Panc1 (cell line): ENCODE results near the gene ARHGEF5. TPM values are rescaled to one million over a fixed set of nuclear protein-coding genes. Genes with fewer than 3 reads are reported as not detected.

Source experiments
- ATAC-seq: fragments of 200-7000 bp; cut with Tn5 transposase; 2 replicates; pipeline ENCODE4 v1.9.1; 2020; ENCODE audit warnings: mild to moderate bottlenecking, moderate library complexity
- BruUV-seq: library from RNA; stranded (reverse); fragments of 400-500 nt; replicated peaks from 2 replicates; lab custom pipeline; 2021; lab: Mats Ljungman, UMichigan
- CTCF ChIA-PET: fragments of 300-600 bp; sonication (Branson Sonifier 250); formaldehyde crosslinking; loops from one replicate; lab custom pipeline; 2022; ENCODE audit warnings: antibody characterized with exemption; lab: Charles Lee
- POLR2A ChIA-PET: fragments of 300-600 bp; sonication (Branson Sonifier 250); formaldehyde crosslinking; loops from one replicate; lab custom pipeline; 2022; ENCODE audit warnings: antibody characterized with exemption; lab: Charles Lee
- DNase-seq: peaks from one replicate; pipeline ENCODE4 v3.0.0-alpha.2; 2010; ENCODE audit warnings: low read depth, low spot score
- H3K27ac ChIP-seq: 2 replicates; pipeline ENCODE4 v1.5.1; 2011; ENCODE audit warnings: mild to moderate bottlenecking, low read length, inconsistent platforms
- H3K27me3 ChIP-seq: fragments of 200-500 bp; sonication (Bioruptor generic); 2 replicates; pipeline ENCODE4 v1.6.0; 2014; ENCODE audit warnings: low read length, inconsistent platforms; ENCODE audit not compliant: control insufficient read depth, insufficient read depth
- H3K36me3 ChIP-seq: fragments of 200-500 bp; sonication (Bioruptor generic); 2 replicates; pipeline ENCODE4 v1.5.1; 2014; ENCODE audit warnings: inconsistent platforms, mild to moderate bottlenecking, low read length, moderate library complexity; ENCODE audit not compliant: control insufficient read depth, insufficient read depth
- H3K4me1 ChIP-seq: 2 replicates; pipeline ENCODE4 v1.5.1; 2011; ENCODE audit warnings: inconsistent platforms, mild to moderate bottlenecking, low read length, moderate library complexity; ENCODE audit not compliant: control insufficient read depth, insufficient read depth
- H3K4me3 ChIP-seq, 2 experiments: 2 replicates each; pipeline ENCODE4 v1.5.1; 2011 to 2012; ENCODE audit warnings: low read depth in 2 of 2, low read length in 2 of 2, mild to moderate bottlenecking in 2 of 2, inconsistent platforms in 1 of 2, moderate library complexity in 1 of 2
- H3K9me3 ChIP-seq: fragments of 200-500 bp; sonication (Bioruptor generic); 2 replicates; pipeline ENCODE4 v1.5.1; 2014; ENCODE audit warnings: low read depth, mild to moderate bottlenecking, inconsistent platforms, low read length, moderate library complexity; ENCODE audit not compliant: control insufficient read depth, insufficient read depth
- POLR2AphosphoS5 ChIP-seq: IDR thresholded peaks from 2 replicates; pipeline ENCODE4 v1.6.1; 2012; ENCODE audit warnings: mild to moderate bottlenecking, low read depth, low read length, moderate library complexity
- SIN3A ChIP-seq: IDR thresholded peaks from 2 replicates; pipeline ENCODE4 v1.6.1; 2012; ENCODE audit warnings: low read depth, mild to moderate bottlenecking, low read length, moderate library complexity, borderline replicate concordance; ENCODE audit not compliant: insufficient read depth
- TCF7L2 ChIP-seq: IDR thresholded peaks from 2 replicates; pipeline ENCODE4 v1.6.1; 2011; ENCODE audit warnings: mild to moderate bottlenecking, low read depth, low read length, inconsistent platforms
- in situ Hi-C: cut with HindIII; loops from 2 replicates; pipeline ENCODE4 v1.10.0; 2016; ENCODE audit warnings: low sequenced_read_pairs, low pct_unique_long_range_greater_than_20kb
- intact Hi-C: fragments of 100-400 bp; cut with micrococcal nuclease; formaldehyde crosslinking; loops from one replicate; pipeline ENCODE4 v1.10.0; 2022; ENCODE audit not compliant: unreplicated experiment
- total RNA-seq: library from RNA; stranded (reverse); gene quantifications from one replicate; pipeline ENCODE4 v1.2.1, GENCODE V29; 2021; ENCODE audit not compliant: unreplicated experiment
- TF ChIP-seq, protein P1 (sequence below): fragments of 450-650 bp; IDR thresholded peaks from 2 replicates; pipeline ENCODE4 v1.5.1; 2017; ENCODE audit warnings: mild to moderate bottlenecking
- TF ChIP-seq, protein P2 (sequence below), 2 experiments: IDR thresholded peaks; 2 replicates each; pipeline ENCODE4 v1.6.1; 2011 to 2012; ENCODE audit warnings: low read depth in 2 of 2, control low read depth in 1 of 2, low read length in 1 of 2, mild to moderate bottlenecking in 1 of 2, moderate library complexity in 1 of 2; ENCODE audit not compliant: insufficient read depth in 1 of 2

Gene ARHGEF5
- total RNA-seq, 1 experiment from 2014 or later, result 37.1 TPM

DNA sequence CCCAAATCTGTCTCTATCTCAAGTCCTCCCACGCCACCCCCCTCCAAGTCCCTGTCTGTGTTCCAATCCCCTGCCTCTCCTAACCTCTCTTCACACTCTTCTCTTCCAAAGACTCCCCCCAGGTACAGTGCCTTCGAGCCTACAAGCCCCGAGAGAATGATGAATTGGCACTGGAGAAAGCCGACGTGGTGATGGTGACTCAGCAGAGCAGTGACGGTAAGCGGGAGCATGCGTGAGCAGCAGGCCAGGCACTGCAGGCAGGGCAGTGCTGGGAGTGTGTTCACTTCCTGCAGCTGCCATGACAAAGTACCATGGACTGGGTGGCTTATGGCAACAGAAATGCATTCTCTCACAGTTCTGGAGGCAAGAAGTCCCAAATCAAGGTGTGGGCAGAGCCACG is 23.4 kb downstream of the ARHGEF5 start:
- no TSS peak for BruUV-seq
- H3K4me1 ChIP-seq, result peaks cover 3% of the 10 kb centered on the region; the same call in 1 of the 2 replicates
- CTCF ChIA-PET, result no interaction called here
- H3K4me3 ChIP-seq, result no peak overlapping the region
- H3K27me3 ChIP-seq, result no peaks in the 10 kb centered on the region
- intact Hi-C loops (no loop called here), in situ Hi-C loops (no loop called here)
- H3K9me3 ChIP-seq, result no peaks in the 10 kb centered on the region
- DNase-seq, result no peak
- no peak overlapping the region for H3K27ac ChIP-seq
- ATAC-seq, result no peak
- no peaks in the 10 kb centered on the region for H3K36me3 ChIP-seq
- TF ChIP-seq SIN3A (no peak), POLR2AphosphoS5 (no peak), TCF7L2 (no peak)
- TF ChIP-seq, protein P1, sequence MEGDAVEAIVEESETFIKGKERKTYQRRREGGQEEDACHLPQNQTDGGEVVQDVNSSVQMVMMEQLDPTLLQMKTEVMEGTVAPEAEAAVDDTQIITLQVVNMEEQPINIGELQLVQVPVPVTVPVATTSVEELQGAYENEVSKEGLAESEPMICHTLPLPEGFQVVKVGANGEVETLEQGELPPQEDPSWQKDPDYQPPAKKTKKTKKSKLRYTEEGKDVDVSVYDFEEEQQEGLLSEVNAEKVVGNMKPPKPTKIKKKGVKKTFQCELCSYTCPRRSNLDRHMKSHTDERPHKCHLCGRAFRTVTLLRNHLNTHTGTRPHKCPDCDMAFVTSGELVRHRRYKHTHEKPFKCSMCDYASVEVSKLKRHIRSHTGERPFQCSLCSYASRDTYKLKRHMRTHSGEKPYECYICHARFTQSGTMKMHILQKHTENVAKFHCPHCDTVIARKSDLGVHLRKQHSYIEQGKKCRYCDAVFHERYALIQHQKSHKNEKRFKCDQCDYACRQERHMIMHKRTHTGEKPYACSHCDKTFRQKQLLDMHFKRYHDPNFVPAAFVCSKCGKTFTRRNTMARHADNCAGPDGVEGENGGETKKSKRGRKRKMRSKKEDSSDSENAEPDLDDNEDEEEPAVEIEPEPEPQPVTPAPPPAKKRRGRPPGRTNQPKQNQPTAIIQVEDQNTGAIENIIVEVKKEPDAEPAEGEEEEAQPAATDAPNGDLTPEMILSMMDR, result no peak
- TF ChIP-seq, protein P2, sequence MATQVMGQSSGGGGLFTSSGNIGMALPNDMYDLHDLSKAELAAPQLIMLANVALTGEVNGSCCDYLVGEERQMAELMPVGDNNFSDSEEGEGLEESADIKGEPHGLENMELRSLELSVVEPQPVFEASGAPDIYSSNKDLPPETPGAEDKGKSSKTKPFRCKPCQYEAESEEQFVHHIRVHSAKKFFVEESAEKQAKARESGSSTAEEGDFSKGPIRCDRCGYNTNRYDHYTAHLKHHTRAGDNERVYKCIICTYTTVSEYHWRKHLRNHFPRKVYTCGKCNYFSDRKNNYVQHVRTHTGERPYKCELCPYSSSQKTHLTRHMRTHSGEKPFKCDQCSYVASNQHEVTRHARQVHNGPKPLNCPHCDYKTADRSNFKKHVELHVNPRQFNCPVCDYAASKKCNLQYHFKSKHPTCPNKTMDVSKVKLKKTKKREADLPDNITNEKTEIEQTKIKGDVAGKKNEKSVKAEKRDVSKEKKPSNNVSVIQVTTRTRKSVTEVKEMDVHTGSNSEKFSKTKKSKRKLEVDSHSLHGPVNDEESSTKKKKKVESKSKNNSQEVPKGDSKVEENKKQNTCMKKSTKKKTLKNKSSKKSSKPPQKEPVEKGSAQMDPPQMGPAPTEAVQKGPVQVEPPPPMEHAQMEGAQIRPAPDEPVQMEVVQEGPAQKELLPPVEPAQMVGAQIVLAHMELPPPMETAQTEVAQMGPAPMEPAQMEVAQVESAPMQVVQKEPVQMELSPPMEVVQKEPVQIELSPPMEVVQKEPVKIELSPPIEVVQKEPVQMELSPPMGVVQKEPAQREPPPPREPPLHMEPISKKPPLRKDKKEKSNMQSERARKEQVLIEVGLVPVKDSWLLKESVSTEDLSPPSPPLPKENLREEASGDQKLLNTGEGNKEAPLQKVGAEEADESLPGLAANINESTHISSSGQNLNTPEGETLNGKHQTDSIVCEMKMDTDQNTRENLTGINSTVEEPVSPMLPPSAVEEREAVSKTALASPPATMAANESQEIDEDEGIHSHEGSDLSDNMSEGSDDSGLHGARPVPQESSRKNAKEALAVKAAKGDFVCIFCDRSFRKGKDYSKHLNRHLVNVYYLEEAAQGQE (IDR thresholded peaks at IDR 0.05; ENCODE audit: insufficient read depth in 1 of 2, low read depth in 2 of 2, low read length in 1 of 2), result no peak
- POLR2A ChIA-PET, result no interaction called here

DNA sequence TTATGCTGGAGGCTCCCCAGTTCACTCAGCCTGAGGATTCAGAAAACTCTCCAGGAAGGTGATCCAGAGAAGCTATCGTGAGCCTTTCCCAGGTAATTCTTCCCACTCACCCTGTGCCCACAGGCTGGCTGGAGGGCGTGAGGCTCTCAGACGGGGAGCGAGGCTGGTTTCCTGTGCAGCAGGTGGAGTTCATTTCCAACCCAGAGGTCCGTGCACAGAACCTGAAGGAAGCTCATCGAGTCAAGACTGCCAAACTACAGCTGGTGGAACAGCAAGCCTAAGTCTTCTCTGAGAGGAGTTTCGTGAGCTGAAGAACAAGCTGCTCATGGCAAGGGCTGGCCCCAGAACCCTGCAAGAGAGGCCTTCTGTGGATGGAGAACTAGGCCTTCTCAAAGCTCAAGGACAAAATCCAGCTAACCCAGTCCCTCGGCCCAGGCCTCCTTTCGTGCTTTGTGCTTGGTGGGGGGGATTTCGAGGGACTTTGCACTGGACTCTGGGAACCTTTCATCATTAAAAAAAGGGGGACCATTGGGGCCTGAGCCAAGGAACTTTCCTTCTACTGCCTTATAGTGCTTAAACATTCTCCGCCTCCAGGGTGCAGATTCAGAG is 24.7 kb downstream of the ARHGEF5 start:
- Histone ChIP-seq H3K36me3 (no peaks in the 10 kb centered on the region), H3K27me3 (no peaks in the 10 kb centered on the region), H3K4me3 (no peak overlapping the region), H3K9me3 (no peaks in the 10 kb centered on the region), H3K4me1 (peaks cover 14% of the 10 kb centered on the region), H3K27ac (no peak overlapping the region)
- POLR2A ChIA-PET, result no interaction called here
- in situ Hi-C loops, result no loop called here
- TF ChIP-seq POLR2AphosphoS5 (no peak), SIN3A (no peak), TCF7L2 (no peak)
- TF ChIP-seq, protein P1, result no peak
- TF ChIP-seq, protein P2 (IDR thresholded peaks at IDR 0.05; ENCODE audit: insufficient read depth in 1 of 2, low read depth in 2 of 2, low read length in 1 of 2), result no peak
- CTCF ChIA-PET, result no interaction called here
- no peak for ATAC-seq
- DNase-seq, result no peak
- intact Hi-C loops, result no loop called here
- BruUV-seq, result no TSS peak
